ENCODE data around the gene SKI. TPM values are rescaled to one million over a fixed set of nuclear protein-coding genes. Genes with fewer than 3 reads are reported as not detected.

The SKI gene
- total RNA-seq, 2 experiments from 2014 or later: 4.7 to 11.7 TPM

DNA sequence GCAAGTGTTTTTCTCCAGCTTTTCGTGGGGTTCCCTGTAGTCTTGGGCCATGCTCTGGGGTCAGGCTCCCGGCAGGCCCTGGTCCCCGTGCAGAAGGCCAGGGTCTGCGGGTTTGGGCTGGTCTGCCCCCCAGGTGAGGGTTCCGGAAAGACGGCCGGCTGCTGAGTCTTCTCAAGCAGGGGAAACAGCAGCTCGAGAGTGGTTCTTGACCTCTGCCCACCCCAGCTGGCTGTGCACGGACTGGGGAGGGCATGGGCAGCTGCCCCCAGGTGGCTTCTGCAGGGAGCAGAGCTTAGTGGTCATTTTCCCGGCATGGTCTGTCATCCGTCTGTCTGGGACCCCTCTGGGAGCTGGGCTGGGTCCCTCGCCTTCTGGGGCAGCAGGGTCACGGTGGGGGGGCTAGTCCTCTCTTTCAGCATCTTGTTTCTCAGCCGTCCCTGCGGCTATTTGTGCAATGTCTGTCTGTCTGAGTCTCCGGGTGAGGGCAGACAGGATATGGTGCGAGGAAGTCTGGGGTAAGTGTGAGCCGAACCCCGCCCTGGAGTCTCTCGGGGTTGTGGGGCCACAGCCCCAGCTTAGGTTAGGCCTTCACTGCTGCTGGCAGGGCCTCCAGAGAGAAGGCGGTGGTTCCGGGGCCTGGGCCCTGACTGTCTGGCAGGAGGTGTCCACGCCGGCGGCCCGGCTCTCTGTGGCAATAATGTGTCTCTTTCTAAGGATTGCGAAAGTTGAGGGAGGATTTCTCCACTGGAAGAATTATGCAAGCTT is 6.1 kb downstream of the SKI start:
- Histone ChIP-seq H3K27ac (ENCODE audit: low read depth, low read length, poor library complexity, severe bottlenecking) (no peak overlapping the region), H4K20me1 (ENCODE audit: insufficient read depth, low read length) (peaks cover 6% of the 10 kb centered on the region), H3K4me2 (ENCODE audit: low read length) (no peak overlapping the region), H3K79me2 (ENCODE audit: insufficient read depth, low read depth, low read length) (no peaks in the 10 kb centered on the region), H3K9me2 (ENCODE audit: insufficient read depth, low read length) (no peaks in the 10 kb centered on the region), H3K4me3 (ENCODE audit: low read depth, low read length, poor library complexity, severe bottlenecking) (no peak overlapping the region), H3K36me3 (ENCODE audit: insufficient read depth, low read length) (no peaks in the 10 kb centered on the region), H3K4me1 (ENCODE audit: insufficient read depth, low read length, poor library complexity, severe bottlenecking) (peaks cover 37% of the 10 kb centered on the region), H2AFZ (ENCODE audit: low read length) (no peak overlapping the region), H3K9me3 (ENCODE audit: low read length) (no peaks in the 10 kb centered on the region)
- intact Hi-C loops (cut with micrococcal nuclease; ENCODE audit: unreplicated experiment): no loop called here
- ChIA-PET POLR2A (no interaction called here), CTCF (ENCODE audit: unreplicated experiment) (no interaction called here)
- TF ChIP-seq EZH2phosphoT487 (IDR thresholded peaks at IDR 0.05; ENCODE audit: borderline replicate concordance, low read depth, low read length) (no peak), CTCF (conservative IDR thresholded peaks at IDR 0.05; ENCODE audit: low read length) (no peak)
- BruUV-seq (replicated peaks): no TSS peak
- no peak for DNase-seq (ENCODE audit: low spot score)

DNA sequence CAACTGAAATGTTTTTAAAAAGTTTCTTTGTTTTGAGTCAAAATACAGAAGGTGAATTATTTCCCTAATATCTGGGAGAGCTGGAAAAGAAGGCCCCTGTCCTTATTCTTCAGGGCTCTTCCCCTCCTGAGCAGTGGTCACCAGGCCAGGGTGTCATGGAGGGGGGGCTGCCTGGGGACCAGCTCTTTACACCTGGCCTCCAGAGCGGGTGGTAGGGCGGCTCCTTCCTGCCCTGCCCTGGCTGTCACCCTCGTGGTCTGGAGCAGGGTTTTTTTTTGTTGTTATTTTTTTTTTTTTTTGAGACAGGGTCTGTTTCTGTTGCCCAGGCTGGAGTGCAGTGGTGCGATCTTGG is 6.6 kb downstream of the SKI start:
- no peak overlapping the region for H3K4me2 ChIP-seq (ENCODE audit: low read length)
- H3K9me3 ChIP-seq (ENCODE audit: low read length): no peaks in the 10 kb centered on the region
- no peaks in the 10 kb centered on the region for H3K9me2 ChIP-seq (ENCODE audit: insufficient read depth, low read length)
- TF ChIP-seq EZH2phosphoT487 (IDR thresholded peaks at IDR 0.05; ENCODE audit: borderline replicate concordance, low read depth, low read length) (no peak), CTCF (conservative IDR thresholded peaks at IDR 0.05; ENCODE audit: low read length) (no peak)
- no peaks in the 10 kb centered on the region for H3K79me2 ChIP-seq (ENCODE audit: insufficient read depth, low read depth, low read length)
- BruUV-seq (replicated peaks): no TSS peak
- H4K20me1 ChIP-seq (ENCODE audit: insufficient read depth, low read length): peaks cover 6% of the 10 kb centered on the region
- CTCF ChIA-PET (ENCODE audit: unreplicated experiment): no interaction called here
- intact Hi-C loops (cut with micrococcal nuclease; ENCODE audit: unreplicated experiment): no loop called here
- H3K27ac ChIP-seq (ENCODE audit: low read depth, low read length, poor library complexity, severe bottlenecking): no peak overlapping the region
- H3K4me1 ChIP-seq (ENCODE audit: insufficient read depth, low read length, poor library complexity, severe bottlenecking): peaks cover 32% of the 10 kb centered on the region
- no peak overlapping the region for H2AFZ ChIP-seq (ENCODE audit: low read length)
- POLR2A ChIA-PET: interaction anchor here (0.7 kb wide), 1 partner anchor 461 kb away, joined by 3 read pairs; no protein-coding TSS in a partner anchor
- DNase-seq (ENCODE audit: low spot score): no peak
- no peak overlapping the region for H3K4me3 ChIP-seq (ENCODE audit: low read depth, low read length, poor library complexity, severe bottlenecking)
- no peaks in the 10 kb centered on the region for H3K36me3 ChIP-seq (ENCODE audit: insufficient read depth, low read length)

DNA sequence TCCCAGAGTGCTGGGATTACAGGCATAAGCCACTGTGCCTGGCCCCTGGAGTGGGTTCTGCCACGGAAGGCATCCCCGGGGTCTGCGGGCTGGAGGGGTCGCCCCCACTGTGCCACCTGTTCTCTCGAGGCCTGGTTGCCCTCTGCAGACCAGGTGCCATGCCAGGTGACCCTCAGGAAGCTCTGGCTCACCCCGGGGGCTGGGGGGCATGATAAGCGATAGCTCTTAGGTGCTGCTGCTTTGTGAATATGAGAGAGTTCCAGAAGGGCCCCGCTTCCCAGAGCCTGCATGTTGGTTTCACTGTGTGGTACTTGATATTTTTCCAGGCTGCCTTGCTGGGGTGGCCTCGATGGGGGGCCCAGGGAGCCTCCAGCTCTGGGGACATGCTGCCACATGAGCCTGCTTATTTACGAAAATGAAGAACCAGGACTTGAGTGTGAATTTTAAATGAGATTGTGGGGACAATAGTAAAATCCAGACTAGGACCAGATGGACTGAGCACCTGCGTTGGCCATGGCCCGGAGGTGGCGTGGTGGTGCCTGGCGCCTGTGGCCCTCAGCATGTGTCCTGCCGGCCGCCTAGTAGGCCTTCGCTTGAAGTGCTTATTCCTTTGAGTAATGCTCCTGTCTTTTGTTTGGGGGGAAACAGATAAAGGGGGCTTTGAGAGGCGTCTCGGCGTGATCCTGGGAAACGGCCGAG is 7.3 kb downstream of the SKI start:
- POLR2A ChIA-PET: interaction anchor here (0.7 kb wide), 1 partner anchor 461 kb away, joined by 3 read pairs; no protein-coding TSS in a partner anchor
- H3K4me3 ChIP-seq (ENCODE audit: low read depth, low read length, poor library complexity, severe bottlenecking): no peak overlapping the region
- no peak overlapping the region for H3K4me2 ChIP-seq (ENCODE audit: low read length)
- no TSS peak for BruUV-seq (replicated peaks)
- H4K20me1 ChIP-seq (ENCODE audit: insufficient read depth, low read length): peaks cover 6% of the 10 kb centered on the region
- no peak for DNase-seq (ENCODE audit: low spot score)
- CTCF ChIA-PET (ENCODE audit: unreplicated experiment): no interaction called here
- H3K79me2 ChIP-seq (ENCODE audit: insufficient read depth, low read depth, low read length): no peaks in the 10 kb centered on the region
- TF ChIP-seq CTCF (conservative IDR thresholded peaks at IDR 0.05; ENCODE audit: low read length) (no peak), EZH2phosphoT487 (IDR thresholded peaks at IDR 0.05; ENCODE audit: borderline replicate concordance, low read depth, low read length) (no peak)
- intact Hi-C loops (cut with micrococcal nuclease; ENCODE audit: unreplicated experiment): no loop called here
- no peaks in the 10 kb centered on the region for H3K9me3 ChIP-seq (ENCODE audit: low read length)
- no peak overlapping the region for H3K27ac ChIP-seq (ENCODE audit: low read depth, low read length, poor library complexity, severe bottlenecking)
- no peak overlapping the region for H2AFZ ChIP-seq (ENCODE audit: low read length)
- no peaks in the 10 kb centered on the region for H3K36me3 ChIP-seq (ENCODE audit: insufficient read depth, low read length)
- H3K9me2 ChIP-seq (ENCODE audit: insufficient read depth, low read length): no peaks in the 10 kb centered on the region
- peaks cover 25% of the 10 kb centered on the region for H3K4me1 ChIP-seq (ENCODE audit: insufficient read depth, low read length, poor library complexity, severe bottlenecking)

All from OCI-LY7 (cell line).